Measurements from ENCODE around the gene NAPB.

Gene NAPB

DNA sequence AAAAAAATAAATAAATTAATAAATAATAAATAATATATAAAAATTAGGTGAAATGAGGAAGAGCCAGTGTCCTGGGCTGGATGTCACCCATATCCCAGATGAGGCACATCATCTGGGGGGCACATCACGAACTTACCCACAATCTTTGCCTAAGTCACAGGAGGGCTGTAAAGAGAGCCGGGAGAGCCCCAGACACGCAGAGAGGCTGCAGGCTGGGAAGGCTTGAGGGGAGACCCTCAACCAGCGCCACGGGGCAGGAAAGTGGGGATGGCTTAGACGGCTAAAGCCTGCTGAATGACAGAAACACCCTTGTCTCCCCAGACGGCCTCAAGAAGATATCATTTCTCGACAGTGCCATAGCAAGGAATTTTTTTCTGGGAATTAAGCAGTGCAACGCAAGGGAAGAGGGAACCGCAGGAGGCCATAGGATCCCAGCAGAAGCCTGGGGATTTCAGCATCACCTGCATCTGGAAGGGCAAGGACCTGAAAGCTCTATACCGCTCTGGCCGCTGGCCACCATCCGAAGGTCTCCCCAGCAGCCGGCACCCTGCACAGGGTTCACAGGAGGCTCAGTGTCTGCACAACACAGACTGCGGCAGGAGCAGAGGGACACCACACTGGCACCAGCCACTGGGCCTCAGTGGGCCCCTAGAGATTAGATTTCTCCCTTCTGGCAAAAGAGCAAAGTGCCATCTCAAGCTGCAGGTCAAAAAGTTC is 93.5 kb downstream of the NAPB start:
- no peak overlapping the region for H3K4me3 ChIP-seq (ENCODE audit: low read depth, low read length)
- DNase-seq: no peak
- no peaks in the 10 kb centered on the region for H3K9me3 ChIP-seq
- no peaks in the 10 kb centered on the region for H3K36me3 ChIP-seq
- no peaks in the 10 kb centered on the region for H3K4me1 ChIP-seq
- H3K27me3 ChIP-seq: no peaks in the 10 kb centered on the region
- no peak for TF ChIP-seq CTCF (IDR thresholded peaks at IDR 0.05; ENCODE audit: low read depth, low read length)

DNA sequence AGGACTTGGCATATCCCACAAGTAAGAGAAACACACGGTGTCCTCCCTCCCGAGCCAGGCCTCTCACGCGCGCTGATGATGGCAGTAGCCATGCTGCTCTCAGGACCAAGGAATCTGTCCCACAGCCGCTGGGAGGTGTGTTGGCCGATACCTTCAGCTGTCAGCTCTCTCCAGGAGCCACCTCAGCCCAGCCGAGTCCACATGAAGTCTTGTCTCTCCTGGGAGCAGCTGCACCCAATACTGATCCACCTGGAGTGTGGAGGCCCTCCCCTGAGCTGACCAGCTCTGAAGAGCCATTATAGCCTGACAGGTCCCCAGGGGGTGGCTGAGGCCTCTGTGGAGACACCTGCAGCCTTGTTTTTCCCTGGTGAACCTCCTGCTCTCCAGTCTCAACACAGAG is 94.5 kb downstream of the NAPB start:
- DNase-seq: no peak
- H3K36me3 ChIP-seq: no peaks in the 10 kb centered on the region

GRCh38 chr20:23325107-23325506 is 96.2 kb downstream of the NAPB start:
- DNase-seq: no peak
- Histone ChIP-seq H3K27me3 (no peaks in the 10 kb centered on the region), H3K4me1 (no peaks in the 10 kb centered on the region), H3K36me3 (no peaks in the 10 kb centered on the region), H3K4me3 (ENCODE audit: low read depth, low read length) (no peak overlapping the region), H3K9me3 (no peaks in the 10 kb centered on the region)
- no peak for TF ChIP-seq CTCF (IDR thresholded peaks at IDR 0.05; ENCODE audit: low read depth, low read length)

More for the DNA sequence above, 94.5 kb downstream of the NAPB start:
- Histone ChIP-seq H3K4me1 (no peaks in the 10 kb centered on the region), H3K27me3 (no peaks in the 10 kb centered on the region), H3K9me3 (no peaks in the 10 kb centered on the region), H3K4me3 (ENCODE audit: low read depth, low read length) (no peak overlapping the region)
- TF ChIP-seq CTCF (IDR thresholded peaks at IDR 0.05; ENCODE audit: low read depth, low read length): no peak

Data from BE2C (cell line).